K562 (cell line): ENCODE measurements around the gene ATP2B1. TPM values are rescaled to one million over a fixed set of nuclear protein-coding genes. Genes with fewer than 3 reads are reported as not detected.

Experiments
- ATAC-seq: fragments of 200-7000 bp; cut with Tn5 transposase; 3 replicates; pipeline ENCODE4 v1.9.1; 2020; ENCODE audit warnings: moderate library complexity
- BruUV-seq: library from RNA; stranded (reverse); fragments of 400-500 nt; replicated peaks from 2 replicates; lab custom pipeline; 2021; lab: Mats Ljungman, UMichigan
- CTCF ChIA-PET: fragments of 300-600 bp; formaldehyde crosslinking; extraction: SDS; loops from one replicate; lab custom pipeline; 2021; ENCODE audit warnings: low intra/inter-chr PET ratio; lab: Yijun Ruan, JAX
- POLR2A ChIA-PET: fragments of 300-600, 350-650 bp; sonication (Branson Sonifier 250); formaldehyde crosslinking; extraction: SDS; loops from one replicate; lab custom pipeline; 2021; ENCODE audit warnings: antibody characterized with exemption, inconsistent platforms; lab: Yijun Ruan, JAX
- DNase-seq, 4 experiments: peaks; one replicate each; pipeline versions ENCODE4 v3.0.0 to v3.0.0-alpha.2; 2011 to 2018; ENCODE audit warnings: low spot score in 3 of 4, mixed read lengths in 3 of 4; ENCODE audit errors: extremely low read depth in 1 of 4
- FAIRE-seq: peaks from 2 replicates; lab custom pipeline; 2011; peaks lifted over from hg19 to GRCh38; lab: Jason Lieb, UNC
- H2AFZ ChIP-seq: 2 replicates; pipeline ENCODE4 v1.6.0; 2011; ENCODE audit warnings: low read depth, low read length, control low read depth, inconsistent platforms
- H3K27ac ChIP-seq: fragments of 200-600 bp; 3 replicates; pipeline ENCODE4 v1.8.0; 2011; ENCODE audit warnings: low read depth, mild to moderate bottlenecking, control low read depth, inconsistent platforms, low read length, moderate library complexity, mixed read lengths; ENCODE audit errors: extremely low read depth
- H3K27me3 ChIP-seq, 2 experiments: fragments of 300-600 bp in 1 of 2; 2 replicates in 1 of 2; 3 replicates in 1 of 2; pipeline versions ENCODE4 v1.6.0 to v1.8.0; 2011; ENCODE audit warnings: inconsistent platforms in 2 of 2, low read length in 2 of 2, mild to moderate bottlenecking in 1 of 2, mixed read lengths in 1 of 2, moderate library complexity in 1 of 2; ENCODE audit not compliant: control insufficient read depth in 2 of 2, insufficient read depth in 2 of 2
- H3K36me3 ChIP-seq: fragments of 300-600 bp; 3 replicates; pipeline ENCODE4 v1.8.0; 2011; ENCODE audit warnings: mild to moderate bottlenecking, low read length, inconsistent platforms; ENCODE audit not compliant: control insufficient read depth, insufficient read depth
- H3K4me1 ChIP-seq, 2 experiments: fragments of 200-600 bp in 1 of 2; replicated peaks in 1 of 2; 2 replicates in 1 of 2; 3 replicates in 1 of 2; pipeline versions ENCODE4 v1.5.1 to v1.8.0; 2011; ENCODE audit warnings: inconsistent platforms in 2 of 2, low read length in 2 of 2, mild to moderate bottlenecking in 1 of 2, mixed read lengths in 1 of 2, moderate library complexity in 1 of 2; ENCODE audit not compliant: control insufficient read depth in 2 of 2, insufficient read depth in 2 of 2
- H3K4me2 ChIP-seq: 2 replicates; pipeline ENCODE4 v1.6.1; 2011; ENCODE audit warnings: low read length, control low read depth, inconsistent platforms, mixed read lengths; ENCODE audit not compliant: insufficient read depth
- H3K4me3 ChIP-seq: fragments of 200-600 bp; sonication (generic), shearing (Covaris generic); 2 replicates; pipeline ENCODE4 v1.5.1; 2016; ENCODE audit warnings: control low read depth, inconsistent platforms
- H3K79me2 ChIP-seq: fragments of 200-600 bp; 3 replicates; pipeline ENCODE4 v1.8.0; 2011; ENCODE audit warnings: low read length, inconsistent platforms; ENCODE audit not compliant: control insufficient read depth, insufficient read depth
- H3K9ac ChIP-seq, 2 experiments: 2 replicates each; pipeline versions ENCODE4 v1.6.0 to v1.6.1; 2011; ENCODE audit warnings: low read depth in 2 of 2, low read length in 2 of 2, control low read depth in 1 of 2, inconsistent platforms in 1 of 2, mild to moderate bottlenecking in 1 of 2, mixed read lengths in 1 of 2; ENCODE audit not compliant: insufficient read depth in 1 of 2
- H3K9me1 ChIP-seq: one replicate; pipeline ENCODE4 v1.6.0; 2011; ENCODE audit warnings: inconsistent platforms, mild to moderate bottlenecking, low read length, moderate library complexity; ENCODE audit not compliant: control insufficient read depth, insufficient read depth
- H3K9me3 ChIP-seq: replicated peaks from 2 replicates; pipeline ENCODE4 v1.5.1; 2011; ENCODE audit warnings: low read depth, low read length, inconsistent platforms; ENCODE audit not compliant: control insufficient read depth, insufficient read depth
- H4K20me1 ChIP-seq: replicated peaks from 2 replicates; pipeline ENCODE4 v1.6.1; 2011; ENCODE audit warnings: low read length, inconsistent platforms, mixed read lengths; ENCODE audit not compliant: control insufficient read depth, insufficient read depth
- NFIC ChIP-seq: fragments of 450-650 bp; IDR thresholded peaks from 2 replicates; pipeline ENCODE4 v1.6.1; 2017; ENCODE audit warnings: mild to moderate bottlenecking, inconsistent platforms
- NFIX ChIP-seq: fragments of 250-450 bp; sonication (Bioruptor Pico); IDR thresholded peaks from 2 replicates; pipeline ENCODE4 v1.4.0; 2020; ENCODE audit warnings: low read depth, mild to moderate bottlenecking, moderate library complexity
- NRF1 ChIP-seq, 2 experiments: fragments of 450-650 bp; IDR thresholded peaks in 1 of 2; conservative IDR thresholded peaks in 1 of 2; 2 replicates each; pipeline ENCODE4 v1.6.1; 2014; ENCODE audit warnings: mild to moderate bottlenecking in 2 of 2
- ZNF384 ChIP-seq: IDR thresholded peaks from 2 replicates; pipeline ENCODE4 v1.6.1; 2012; ENCODE audit warnings: low read depth, low read length, improper control_type of control experiment
- WGBS: fragments of 100-300 bp; shearing (Covaris generic); methylation state at CpG from one replicate; pipeline ENCODE4 v1.1.6; 2016; ENCODE audit warnings: low coverage, mixed read lengths; ENCODE audit not compliant: insufficient coverage; ENCODE audit errors: missing lambda C conversion rate; 5-methylcytosine and 5-hydroxymethylcytosine counted together
- in situ Hi-C: fragments of 300-500 bp; cut with MboI; formaldehyde crosslinking; loops from 4 replicates; pipeline ENCODE4 v1.15.0; 2018; ENCODE audit warnings: inconsistent platforms, mixed read lengths
- intact Hi-C: fragments of 100-400 bp; cut with micrococcal nuclease; formaldehyde crosslinking; loops from 2 replicates; pipeline ENCODE4 v1.14.2; 2022
- polyA plus RNA-seq, 8 experiments: library from polyadenylated mRNA; depleted of rRNA in 4 of 8; stranded (reverse) in 5 of 8; unstranded in 3 of 8; fragments of >200 nt; fragmentation: Nextera tagmentation in 2 of 8; fragmentation: Illumina TruSeq in 1 of 8; extraction: Ambion mirVana in 2 of 8; extraction: Trizol in 1 of 8; gene quantifications; 2 replicates each; pipeline versions ENCODE4 v1.2.1 to v1.2.3, GENCODE V29; 2011 to 2014; ENCODE audit warnings: inconsistent platforms in 1 of 8, missing spikeins in 1 of 8
- total RNA-seq, 7 experiments: library from RNA; depleted of rRNA in 6 of 7; stranded (reverse); fragments of >200 nt in 6 of 7; fragmentation: Illumina TruSeq in 2 of 7; extraction: Trizol in 2 of 7; gene quantifications; 2 replicates each; pipeline versions ENCODE4 v1.2.1 to v1.2.3, GENCODE V29; 2011 to 2021; ENCODE audit warnings: low replicate concordance in 1 of 7
- TF ChIP-seq, protein P1 (sequence below): fragments of 450-650 bp; formaldehyde crosslinking; IDR thresholded peaks from 2 replicates; pipeline ENCODE4 v1.4.0; 2020; ENCODE audit warnings: mild to moderate bottlenecking, moderate library complexity
- TF ChIP-seq, protein P2 (sequence below), 3 experiments: fragments of 200-800 bp in 1 of 3; fragments of 250-450 bp in 1 of 3; fragments of 450-650 bp in 1 of 3; sonication (Bioruptor Pico) in 1 of 3; sonication (Bioruptor generic) in 1 of 3; formaldehyde crosslinking in 1 of 3; IDR thresholded peaks; 2 replicates each; pipeline versions ENCODE4 v1.6.1 to v1.8.0; 2016 to 2022; ENCODE audit warnings: mild to moderate bottlenecking in 2 of 3, missing genetic modification characterization in 2 of 3, missing compliant biosample characterization in 1 of 3, moderate library complexity in 1 of 3

Gene ATP2B1
- total and polyA plus RNA-seq, 9 of the 15 experiments (the other 6 are each of a cell fraction or from before 2014, with no cell fraction given), result 8.6 to 39.0 (median 27.8) TPM

DNA sequence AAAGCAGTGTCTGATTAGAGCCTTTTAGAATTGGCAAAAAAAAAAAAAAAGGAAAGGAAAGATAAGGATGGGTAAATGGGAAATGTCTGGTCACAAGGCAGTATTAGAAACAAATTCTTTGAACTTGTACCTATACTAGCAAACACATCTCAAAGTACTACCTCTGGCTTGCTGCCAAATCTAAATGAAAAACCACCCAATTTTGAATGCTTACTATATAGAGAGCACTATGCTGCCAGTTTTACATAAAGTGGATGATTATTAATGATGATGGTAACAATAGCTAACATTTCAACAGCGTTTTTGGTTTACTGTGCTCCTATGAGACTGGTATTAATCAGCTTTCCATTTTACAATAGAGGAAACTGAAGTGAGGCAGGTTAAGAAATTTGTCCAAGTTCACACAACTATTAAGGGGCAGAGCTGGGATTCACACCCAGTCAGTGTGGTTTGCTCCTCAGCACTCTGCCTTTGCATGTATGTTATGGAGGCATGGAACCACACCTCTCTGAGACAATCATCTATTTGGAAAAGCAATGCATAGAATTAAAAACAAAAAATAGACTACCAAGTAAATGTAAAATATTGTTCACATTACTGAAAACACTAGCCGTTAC, 34.2 kb downstream of the ATP2B1 start:
- no TSS peak for BruUV-seq

More for the DNA sequence above, 34.2 kb downstream of the ATP2B1 start:
- in situ Hi-C loops (no loop called here), intact Hi-C loops (no loop called here)
- Histone ChIP-seq H2AFZ (no peak overlapping the region), H4K20me1 (no peaks in the 10 kb centered on the region), H3K36me3 (peaks cover 4% of the 10 kb centered on the region; the same call in 2 of the 3 replicates), H3K79me2 (peaks cover 99% of the 10 kb centered on the region), H3K27me3 (no peaks in the 10 kb centered on the region), H3K9ac (no peak overlapping the region), H3K9me3 (no peaks in the 10 kb centered on the region; the same call in 1 of the 2 replicates), H3K4me1 (peaks cover 8 to 34% of the 10 kb centered on the region in 2 experiments), H3K27ac (no peak overlapping the region), H3K4me3 (no peak overlapping the region), H3K4me2 (no peak overlapping the region), H3K9me1 (no peaks in the 10 kb centered on the region)
- POLR2A ChIA-PET, result interaction anchor here (1.0 kb wide), 1 partner anchor 28 kb away, joined by 3 read pairs; no protein-coding TSS in a partner anchor
- DNase-seq, result no peak
- CTCF ChIA-PET, result no interaction called here
- TF ChIP-seq ZNF384 (0 out of 2 replicates have a peak, but pooled peaks have one; percentile 34), NFIC (peak; percentile 94), NFIX (peak; percentile 64), NRF1 (conservative IDR thresholded peaks at IDR 0.05 in 1 of 2, IDR thresholded peaks at IDR 0.05 in 1 of 2) (no peak)
- TF ChIP-seq, protein P1, sequence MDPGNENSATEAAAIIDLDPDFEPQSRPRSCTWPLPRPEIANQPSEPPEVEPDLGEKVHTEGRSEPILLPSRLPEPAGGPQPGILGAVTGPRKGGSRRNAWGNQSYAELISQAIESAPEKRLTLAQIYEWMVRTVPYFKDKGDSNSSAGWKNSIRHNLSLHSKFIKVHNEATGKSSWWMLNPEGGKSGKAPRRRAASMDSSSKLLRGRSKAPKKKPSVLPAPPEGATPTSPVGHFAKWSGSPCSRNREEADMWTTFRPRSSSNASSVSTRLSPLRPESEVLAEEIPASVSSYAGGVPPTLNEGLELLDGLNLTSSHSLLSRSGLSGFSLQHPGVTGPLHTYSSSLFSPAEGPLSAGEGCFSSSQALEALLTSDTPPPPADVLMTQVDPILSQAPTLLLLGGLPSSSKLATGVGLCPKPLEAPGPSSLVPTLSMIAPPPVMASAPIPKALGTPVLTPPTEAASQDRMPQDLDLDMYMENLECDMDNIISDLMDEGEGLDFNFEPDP (CRISPR knock-in tag), result no peak
- TF ChIP-seq, protein P2, sequence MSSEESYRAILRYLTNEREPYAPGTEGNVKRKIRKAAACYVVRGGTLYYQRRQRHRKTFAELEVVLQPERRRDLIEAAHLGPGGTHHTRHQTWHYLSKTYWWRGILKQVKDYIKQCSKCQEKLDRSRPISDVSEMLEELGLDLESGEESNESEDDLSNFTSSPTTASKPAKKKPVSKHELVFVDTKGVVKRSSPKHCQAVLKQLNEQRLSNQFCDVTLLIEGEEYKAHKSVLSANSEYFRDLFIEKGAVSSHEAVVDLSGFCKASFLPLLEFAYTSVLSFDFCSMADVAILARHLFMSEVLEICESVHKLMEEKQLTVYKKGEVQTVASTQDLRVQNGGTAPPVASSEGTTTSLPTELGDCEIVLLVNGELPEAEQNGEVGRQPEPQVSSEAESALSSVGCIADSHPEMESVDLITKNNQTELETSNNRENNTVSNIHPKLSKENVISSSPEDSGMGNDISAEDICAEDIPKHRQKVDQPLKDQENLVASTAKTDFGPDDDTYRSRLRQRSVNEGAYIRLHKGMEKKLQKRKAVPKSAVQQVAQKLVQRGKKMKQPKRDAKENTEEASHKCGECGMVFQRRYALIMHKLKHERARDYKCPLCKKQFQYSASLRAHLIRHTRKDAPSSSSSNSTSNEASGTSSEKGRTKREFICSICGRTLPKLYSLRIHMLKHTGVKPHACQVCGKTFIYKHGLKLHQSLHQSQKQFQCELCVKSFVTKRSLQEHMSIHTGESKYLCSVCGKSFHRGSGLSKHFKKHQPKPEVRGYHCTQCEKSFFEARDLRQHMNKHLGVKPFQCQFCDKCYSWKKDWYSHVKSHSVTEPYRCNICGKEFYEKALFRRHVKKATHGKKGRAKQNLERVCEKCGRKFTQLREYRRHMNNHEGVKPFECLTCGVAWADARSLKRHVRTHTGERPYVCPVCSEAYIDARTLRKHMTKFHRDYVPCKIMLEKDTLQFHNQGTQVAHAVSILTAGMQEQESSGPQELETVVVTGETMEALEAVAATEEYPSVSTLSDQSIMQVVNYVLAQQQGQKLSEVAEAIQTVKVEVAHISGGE (CRISPR knock-in tag; IDR thresholded peaks at IDR 0.05), result no peak
- 45% methylated on average over 2 of the region's 2 CpGs for WGBS
- ATAC-seq, result no peak
- FAIRE-seq, result no peak
